HEK293 (cell line): ENCODE data around the gene INPP4B.

ENCODE experiments used
- CTCF ChIA-PET: fragments of 350-600 bp; formaldehyde crosslinking; extraction: SDS; loops from one replicate; lab custom pipeline; 2021; ENCODE audit warnings: antibody characterized with exemption; lab: Yijun Ruan, JAX
- POLR2A ChIA-PET: fragments of 300-600 bp; formaldehyde crosslinking; extraction: SDS; loops from one replicate; lab custom pipeline; 2020; ENCODE audit warnings: antibody characterized with exemption, inconsistent platforms; lab: Yijun Ruan, JAX
- H3K27ac ChIP-seq: fragments of 200-500 bp; sonication (Bioruptor generic); 2 replicates; pipeline ENCODE4 v1.5.1; 2014; ENCODE audit warnings: low read depth, low read length, control low read depth, inconsistent platforms; ENCODE audit errors: extremely low read depth
- H3K36me3 ChIP-seq, 2 experiments: fragments of 200-500 bp in 1 of 2; sonication (Bioruptor generic) in 1 of 2; 1 replicate in 1 of 2; 2 replicates in 1 of 2; pipeline ENCODE4 v1.5.1; 2014 to 2017; ENCODE audit warnings: inconsistent platforms in 2 of 2, low read length in 2 of 2; ENCODE audit not compliant: control insufficient read depth in 2 of 2, insufficient read depth in 1 of 2
- H3K4me1 ChIP-seq: fragments of 200-500 bp; sonication (Bioruptor generic); 2 replicates; pipeline ENCODE4 v1.5.1; 2014; ENCODE audit warnings: mild to moderate bottlenecking, low read length, inconsistent platforms; ENCODE audit not compliant: control insufficient read depth, insufficient read depth
- H3K4me3 ChIP-seq: 2 replicates; pipeline ENCODE4 v1.5.1; 2011; ENCODE audit warnings: low read depth, mild to moderate bottlenecking, control low read depth, low read length, moderate library complexity
- H3K9me3 ChIP-seq: fragments of 200-500 bp; sonication (Bioruptor generic); 2 replicates; pipeline ENCODE4 v1.5.1; 2014; ENCODE audit warnings: low read depth, low read length, inconsistent platforms; ENCODE audit not compliant: control insufficient read depth, insufficient read depth
- ATF2 ChIP-seq: fragments of 450-650 bp; formaldehyde crosslinking; IDR thresholded peaks from 2 replicates; pipeline ENCODE4 v1.5.1; 2016; ENCODE audit warnings: missing biosample characterization, missing genetic modification characterization, low read depth
- BCL11B ChIP-seq: fragments of 450-650 bp; formaldehyde crosslinking; IDR thresholded peaks from 2 replicates; pipeline ENCODE4 v1.5.1; 2016; ENCODE audit warnings: low read depth, missing biosample characterization, missing genetic modification characterization
- BCL6B ChIP-seq: fragments of 450-650 bp; formaldehyde crosslinking; IDR thresholded peaks from 2 replicates; pipeline ENCODE4 v1.5.1; 2017; ENCODE audit warnings: missing biosample characterization, missing genetic modification characterization
- INSM2 ChIP-seq: fragments of 450-650 bp; formaldehyde crosslinking; IDR thresholded peaks from 2 replicates; pipeline ENCODE4 v1.5.1; 2016; ENCODE audit warnings: missing biosample characterization, missing genetic modification characterization
- KLF17 ChIP-seq: fragments of 450-650 bp; formaldehyde crosslinking; IDR thresholded peaks from 2 replicates; pipeline ENCODE4 v1.5.1; 2016; ENCODE audit warnings: missing biosample characterization, missing genetic modification characterization
- REPIN1 ChIP-seq: fragments of 450-650 bp; formaldehyde crosslinking; IDR thresholded peaks from 2 replicates; pipeline ENCODE4 v1.5.1; 2017; ENCODE audit warnings: missing biosample characterization, missing genetic modification characterization, low read depth
- TCF7L2 ChIP-seq: IDR thresholded peaks from 2 replicates; pipeline ENCODE4 v1.6.1; 2011; ENCODE audit warnings: low read depth, mild to moderate bottlenecking, inconsistent platforms, low read length, moderate library complexity, borderline replicate concordance
- ZBTB48 ChIP-seq: fragments of 450-650 bp; formaldehyde crosslinking; IDR thresholded peaks from 2 replicates; pipeline ENCODE4 v1.5.1; 2016; ENCODE audit warnings: missing biosample characterization, missing genetic modification characterization
- ZNF132 ChIP-seq: fragments of 450-650 bp; formaldehyde crosslinking; IDR thresholded peaks from 2 replicates; pipeline ENCODE4 v1.5.1; 2017; ENCODE audit warnings: missing biosample characterization, missing genetic modification characterization, borderline replicate concordance
- ZNF155 ChIP-seq: fragments of 450-650 bp; formaldehyde crosslinking; IDR thresholded peaks from 2 replicates; pipeline ENCODE4 v1.5.1; 2016; ENCODE audit warnings: missing biosample characterization, missing genetic modification characterization
- ZNF211 ChIP-seq: fragments of 450-650 bp; formaldehyde crosslinking; IDR thresholded peaks from 2 replicates; pipeline ENCODE4 v1.5.1; 2016; ENCODE audit warnings: low read depth, missing biosample characterization, missing genetic modification characterization
- ZNF274 ChIP-seq, 2 experiments: fragments of 200-500 bp in 1 of 2; fragments of 450-650 bp in 1 of 2; sonication (Bioruptor generic) in 1 of 2; formaldehyde crosslinking in 1 of 2; IDR thresholded peaks; 2 replicates each; pipeline versions ENCODE4 v1.5.1 to v1.6.1; 2014 to 2016; ENCODE audit warnings: borderline replicate concordance in 1 of 2, inconsistent platforms in 1 of 2, low read length in 1 of 2, missing biosample characterization in 1 of 2, missing genetic modification characterization in 1 of 2
- ZNF354C ChIP-seq: fragments of 450-650 bp; formaldehyde crosslinking; IDR thresholded peaks from 2 replicates; pipeline ENCODE4 v1.5.1; 2016; ENCODE audit warnings: missing biosample characterization, missing genetic modification characterization, low read depth, borderline replicate concordance
- ZNF366 ChIP-seq: fragments of 450-650 bp; formaldehyde crosslinking; conservative IDR thresholded peaks from 2 replicates; pipeline ENCODE4 v1.5.1; 2016; ENCODE audit warnings: missing biosample characterization, missing genetic modification characterization
- ZNF404 ChIP-seq: fragments of 450-650 bp; formaldehyde crosslinking; IDR thresholded peaks from 2 replicates; pipeline ENCODE4 v1.5.1; 2017; ENCODE audit warnings: missing biosample characterization, missing genetic modification characterization
- ZNF501 ChIP-seq: fragments of 450-650 bp; formaldehyde crosslinking; IDR thresholded peaks from 2 replicates; pipeline ENCODE4 v1.5.1; 2016; ENCODE audit warnings: missing biosample characterization, missing genetic modification characterization
- ZNF518A ChIP-seq: fragments of 450-650 bp; formaldehyde crosslinking; conservative IDR thresholded peaks from 2 replicates; pipeline ENCODE4 v1.5.1; 2016; ENCODE audit warnings: low read depth, missing biosample characterization, missing genetic modification characterization
- ZNF544 ChIP-seq: fragments of 450-650 bp; formaldehyde crosslinking; IDR thresholded peaks from 2 replicates; pipeline ENCODE4 v1.5.0; 2017; ENCODE audit warnings: missing biosample characterization, missing genetic modification characterization
- ZNF548 ChIP-seq: fragments of 450-650 bp; formaldehyde crosslinking; IDR thresholded peaks from 2 replicates; pipeline ENCODE4 v1.5.1; 2016; ENCODE audit warnings: missing biosample characterization, missing genetic modification characterization
- ZNF639 ChIP-seq: fragments of 450-650 bp; formaldehyde crosslinking; IDR thresholded peaks from 2 replicates; pipeline ENCODE4 v1.5.1; 2016; ENCODE audit warnings: missing biosample characterization, missing genetic modification characterization
- ZSCAN4 ChIP-seq: fragments of 450-650 bp; formaldehyde crosslinking; IDR thresholded peaks from 2 replicates; pipeline ENCODE4 v1.5.1; 2017; ENCODE audit warnings: missing biosample characterization, missing genetic modification characterization

The INPP4B gene

GRCh38 chr4:142326181-142326580 lies 519.9 kb downstream of the INPP4B start:
- TF ChIP-seq INSM2 (tag by site-specific recombination) = no peak
- TF ChIP-seq ZNF274 (IDR thresholded peaks at IDR 0.05; ENCODE audit: low read length) = no peak
- no peak for TF ChIP-seq ZNF274 (tag by site-specific recombination; IDR thresholded peaks at IDR 0.05; ENCODE audit: borderline replicate concordance)
- no peak for TF ChIP-seq ZNF501 (tag by site-specific recombination)
- no peak for TF ChIP-seq ZNF354C
- TF ChIP-seq REPIN1 = no peak
- TF ChIP-seq ZNF548 (tag by site-specific recombination) = no peak
- TF ChIP-seq ZNF155 = no peak
- no peak for TF ChIP-seq BCL6B (tag by site-specific recombination)
- TF ChIP-seq ZNF211 = no peak
- TF ChIP-seq ZNF544 (tag by site-specific recombination) = no peak
- TF ChIP-seq ZBTB48 (tag by site-specific recombination) = no peak
- no peak for TF ChIP-seq BCL11B
- TF ChIP-seq ZNF132 (tag by site-specific recombination) = no peak
- TF ChIP-seq ZNF404 (tag by site-specific recombination) = no peak
- TF ChIP-seq ZSCAN4 (tag by site-specific recombination) = no peak
- no peak for TF ChIP-seq KLF17 (tag by site-specific recombination)
- TF ChIP-seq ZNF639 (tag by site-specific recombination) = no peak
- no peaks in the 10 kb centered on the region for H3K36me3 ChIP-seq
- ChIA-PET POLR2A (no interaction called here), CTCF (no interaction called here)
- no peaks in the 10 kb centered on the region for H3K9me3 ChIP-seq
- no peaks in the 10 kb centered on the region for H3K4me1 ChIP-seq
- no peak overlapping the region for H3K27ac ChIP-seq
- H3K4me3 ChIP-seq = no peak overlapping the region

- H3K27ac ChIP-seq = no peak overlapping the region
- CTCF ChIA-PET = no interaction called here
- POLR2A ChIA-PET = no interaction called here
- no peaks in the 10 kb centered on the region for H3K4me1 ChIP-seq
- no peak overlapping the region for H3K4me3 ChIP-seq
- H3K9me3 ChIP-seq = no peaks in the 10 kb centered on the region
- H3K36me3 ChIP-seq = no peaks in the 10 kb centered on the region
- TF ChIP-seq ZNF518A (no peak), ATF2 (no peak), TCF7L2 (no peak), ZNF366 (tag by site-specific recombination) (no peak)
Observed at GRCh38 chr4:142324572-142324971, 521.5 kb downstream of the INPP4B start.
